Lower leg skin (tissue), 4 donors: Measurements from ENCODE around the gene TP73. TPM values are rescaled to one million over a fixed set of nuclear protein-coding genes. Genes with fewer than 3 reads are reported as not detected.

ENCODE experiments used
- DNase-seq, 2 donors: peaks; one replicate each; pipeline ENCODE4 v3.0.0-alpha.2; 2019; ENCODE audit warnings: low spot score in 2 of 2
- H3K4me3 ChIP-seq: fragments of 200-600 bp; sonication (generic); 2 replicates; pipeline ENCODE4 v1.5.1; 2017; ENCODE audit warnings: mild to moderate bottlenecking, low read depth; ENCODE audit not compliant: poor library complexity, severe bottlenecking
- POLR2A ChIP-seq, 2 donors: fragments of 450-650 bp; IDR thresholded peaks; one replicate each; pipeline ENCODE4 v1.6.1; 2016 to 2017; ENCODE audit warnings: antibody characterized with exemption in 2 of 2, mild to moderate bottlenecking in 1 of 2, moderate library complexity in 1 of 2
- WGBS, 2 donors: methylation state at CpG; one replicate each; pipeline ENCODE4 v1.1.5; 2018; 5-methylcytosine and 5-hydroxymethylcytosine counted together
- intact Hi-C: fragments of 100-400 bp; cut with DNase I; formaldehyde crosslinking; loops from one replicate; pipeline ENCODE4 v1.15.0; 2023; ENCODE audit warnings: low total_unique reads
- total RNA-seq, 4 donors: library from RNA; depleted of rRNA; stranded (reverse); fragments of >200 nt; gene quantifications; one replicate each; pipeline ENCODE4 v1.1.0, GENCODE V29; 2016
- TF ChIP-seq, protein P1 (sequence below), 3 donors: fragments of 450-650 bp; IDR thresholded peaks; one replicate each; pipeline ENCODE4 v1.5.1; 2016; ENCODE audit warnings: antibody characterized with exemption in 3 of 3, mild to moderate bottlenecking in 3 of 3, moderate library complexity in 2 of 3

Gene TP73
- total RNA-seq, 4 donors from 2014 or later, result 5.8 to 23.6 (median 11.0) TPM

DNA sequence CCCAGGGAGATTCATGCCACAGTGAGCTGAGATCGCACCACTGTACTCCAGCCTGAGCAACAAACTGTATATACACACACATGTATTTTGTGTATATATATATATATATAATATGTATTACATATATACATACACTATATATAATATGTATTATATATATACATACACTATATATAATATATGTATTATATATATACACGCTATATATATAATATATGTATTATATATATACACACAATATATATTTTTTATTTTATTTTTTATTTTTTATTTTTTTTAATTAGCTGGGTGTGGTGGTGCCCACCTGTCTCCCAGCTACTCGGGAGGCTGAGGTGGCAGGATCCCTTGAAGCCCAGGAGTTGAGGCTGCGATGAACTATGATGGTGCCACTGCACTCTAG, 9.3 kb downstream of the TP73 start:
- intact Hi-C loops, result no loop called here
- no peak for DNase-seq
- TF ChIP-seq POLR2A (IDR thresholded peaks at IDR 0.05), result no peak
- TF ChIP-seq, protein P1, sequence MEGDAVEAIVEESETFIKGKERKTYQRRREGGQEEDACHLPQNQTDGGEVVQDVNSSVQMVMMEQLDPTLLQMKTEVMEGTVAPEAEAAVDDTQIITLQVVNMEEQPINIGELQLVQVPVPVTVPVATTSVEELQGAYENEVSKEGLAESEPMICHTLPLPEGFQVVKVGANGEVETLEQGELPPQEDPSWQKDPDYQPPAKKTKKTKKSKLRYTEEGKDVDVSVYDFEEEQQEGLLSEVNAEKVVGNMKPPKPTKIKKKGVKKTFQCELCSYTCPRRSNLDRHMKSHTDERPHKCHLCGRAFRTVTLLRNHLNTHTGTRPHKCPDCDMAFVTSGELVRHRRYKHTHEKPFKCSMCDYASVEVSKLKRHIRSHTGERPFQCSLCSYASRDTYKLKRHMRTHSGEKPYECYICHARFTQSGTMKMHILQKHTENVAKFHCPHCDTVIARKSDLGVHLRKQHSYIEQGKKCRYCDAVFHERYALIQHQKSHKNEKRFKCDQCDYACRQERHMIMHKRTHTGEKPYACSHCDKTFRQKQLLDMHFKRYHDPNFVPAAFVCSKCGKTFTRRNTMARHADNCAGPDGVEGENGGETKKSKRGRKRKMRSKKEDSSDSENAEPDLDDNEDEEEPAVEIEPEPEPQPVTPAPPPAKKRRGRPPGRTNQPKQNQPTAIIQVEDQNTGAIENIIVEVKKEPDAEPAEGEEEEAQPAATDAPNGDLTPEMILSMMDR (IDR thresholded peaks at IDR 0.05), result no peak
- 95 to 96% methylated on average over 4 of the region's 4 CpGs for WGBS, 2 donors
- H3K4me3 ChIP-seq, result no peak overlapping the region

DNA sequence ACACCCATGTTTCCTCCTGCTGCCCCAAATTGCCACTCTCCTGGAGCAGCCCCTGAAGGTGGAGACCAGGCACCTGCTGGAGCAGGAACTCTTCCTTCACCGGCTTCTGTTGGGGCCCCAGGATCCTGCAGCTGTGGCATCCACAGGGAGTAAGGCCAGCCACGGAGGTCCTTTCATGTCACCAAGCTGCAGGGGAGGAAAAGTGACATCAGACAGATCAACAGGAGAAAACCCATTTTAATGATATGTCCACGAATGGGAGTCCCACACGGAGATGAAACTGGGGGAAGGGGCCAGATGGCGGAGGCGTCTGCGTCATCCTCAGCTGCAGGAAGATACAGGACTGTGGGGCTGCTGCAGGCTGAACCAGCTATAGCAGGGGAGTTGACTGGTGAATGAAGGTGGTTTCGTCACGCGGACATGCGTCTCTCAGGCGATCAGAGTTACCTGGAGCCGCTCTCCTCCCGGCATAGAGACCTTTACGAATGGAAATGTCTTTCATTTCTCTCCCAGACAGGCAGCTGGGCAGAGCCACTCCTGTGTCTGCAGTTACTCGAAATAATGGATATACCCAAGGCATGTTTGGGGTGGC, 9.9 kb downstream of the TP73 start:
- WGBS, 2 donors, result 83 to 85% methylated on average over 16 of the region's 16 CpGs
- no peak overlapping the region for H3K4me3 ChIP-seq
- intact Hi-C loops, result no loop called here
- TF ChIP-seq, protein P1 (IDR thresholded peaks at IDR 0.05), result no peak
- no peak for TF ChIP-seq POLR2A (IDR thresholded peaks at IDR 0.05)
- no peak for DNase-seq

DNA sequence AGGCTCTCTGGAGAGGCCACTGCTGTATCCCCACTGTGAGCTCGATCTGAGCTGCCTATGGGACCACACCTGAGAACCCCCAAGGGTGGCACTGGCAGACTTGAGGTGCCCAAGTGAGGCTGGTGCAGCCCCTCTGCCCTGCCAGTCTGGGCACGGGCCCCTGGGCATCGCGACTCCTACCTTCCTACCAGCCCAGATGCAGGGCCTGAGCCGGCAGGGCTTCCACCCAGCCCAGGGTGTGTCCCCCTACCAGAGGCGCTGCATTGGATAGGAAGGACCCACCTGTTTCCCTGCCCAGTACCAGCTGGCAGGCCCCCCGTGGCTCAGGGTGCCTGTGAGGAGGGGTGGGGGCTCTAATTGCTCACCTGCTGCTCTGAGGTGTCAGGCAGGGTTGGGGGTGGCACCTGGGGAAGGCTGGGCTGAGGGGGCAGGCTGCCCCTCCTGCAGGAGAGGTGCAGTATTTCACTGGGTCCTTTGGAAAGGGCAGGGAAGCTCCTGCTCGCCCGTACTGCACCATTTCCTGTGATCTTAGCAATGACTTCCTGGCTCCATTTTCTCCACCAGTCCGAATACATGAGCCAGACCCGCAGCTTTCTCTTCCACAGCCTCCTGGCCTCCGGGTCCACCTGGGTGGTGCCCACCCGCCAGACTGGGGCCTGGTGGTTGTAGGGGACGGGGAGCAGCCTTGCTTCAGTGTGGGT, 11.8 kb downstream of the TP73 start:
- peak in 1 of 2 donors; percentile 70 for DNase-seq
- 67 to 74% methylated on average over 13 to 14 of the region's 14 CpGs for WGBS, 2 donors
- TF ChIP-seq POLR2A (IDR thresholded peaks at IDR 0.05), result no peak
- TF ChIP-seq, protein P1 (IDR thresholded peaks at IDR 0.05), result no peak
- H3K4me3 ChIP-seq, result no peak overlapping the region
- intact Hi-C loops, result no loop called here

DNA sequence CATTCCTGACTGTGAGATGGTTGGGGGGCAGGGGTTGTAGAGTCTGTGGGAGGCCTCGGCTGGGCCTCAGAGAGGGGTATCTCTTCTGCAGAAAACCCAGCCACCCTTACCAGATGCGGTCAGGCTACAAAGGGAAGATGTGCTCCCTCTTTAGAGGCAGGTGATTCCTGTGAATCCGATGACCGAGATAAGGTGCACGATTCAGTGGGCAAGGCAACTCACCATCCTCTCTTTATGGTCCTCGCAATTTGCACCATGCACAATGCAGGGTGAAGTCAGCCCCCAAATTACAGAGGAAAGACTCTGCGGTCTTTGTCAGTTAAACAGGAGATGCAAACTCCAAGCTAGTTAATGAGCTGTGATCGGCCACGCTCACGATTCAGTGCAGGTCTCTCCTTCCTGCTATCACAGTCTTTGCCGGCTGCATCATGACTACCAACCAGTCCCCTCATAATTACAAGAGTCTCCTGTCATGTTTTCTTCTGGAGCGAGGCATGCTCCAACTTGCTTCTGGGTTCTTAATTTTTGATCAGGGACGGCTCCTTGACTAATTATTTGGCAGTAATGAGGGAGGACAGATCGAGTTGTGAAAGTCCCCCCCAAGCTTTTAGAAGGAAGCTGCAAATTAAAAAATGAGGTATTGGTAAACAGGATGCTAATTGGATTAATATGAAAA, 12.5 kb downstream of the TP73 start:
- TF ChIP-seq, protein P1 (IDR thresholded peaks at IDR 0.05), result no peak
- no peak for TF ChIP-seq POLR2A (IDR thresholded peaks at IDR 0.05)
- peak in 1 of 2 donors; percentile 20 for DNase-seq
- 61 to 62% methylated on average over 14 of the region's 14 CpGs for WGBS, 2 donors
- no peak overlapping the region for H3K4me3 ChIP-seq
- intact Hi-C loops, result no loop called here

DNA sequence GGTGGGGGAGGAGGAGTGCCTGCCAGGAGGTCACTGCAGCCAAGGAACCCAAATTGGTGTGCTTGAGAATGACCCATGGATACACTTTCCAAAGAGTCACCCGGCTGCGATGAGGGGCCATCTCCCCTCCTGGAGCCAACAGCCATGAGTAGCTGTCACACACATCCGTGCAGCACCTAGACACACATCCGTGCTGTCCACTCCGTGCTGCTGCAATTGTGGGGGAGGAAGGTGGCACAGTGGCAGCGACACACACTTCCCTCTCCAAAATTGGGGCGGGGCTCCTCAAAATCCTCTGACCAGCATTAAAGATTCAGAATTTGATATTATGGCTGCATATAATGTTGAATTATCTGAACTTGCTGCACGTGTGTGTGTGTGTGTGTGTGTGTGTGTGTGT, 15.8 kb downstream of the TP73 start:
- TF ChIP-seq, protein P1 (IDR thresholded peaks at IDR 0.05), result no peak
- TF ChIP-seq POLR2A (IDR thresholded peaks at IDR 0.05), result no peak
- H3K4me3 ChIP-seq, result no peak overlapping the region
- WGBS, 2 donors, result 72 to 82% methylated on average over 8 of the region's 8 CpGs
- DNase-seq, result no peak
- intact Hi-C loops, result no loop called here
